ENCODE results near the gene TCF3.

DNA sequence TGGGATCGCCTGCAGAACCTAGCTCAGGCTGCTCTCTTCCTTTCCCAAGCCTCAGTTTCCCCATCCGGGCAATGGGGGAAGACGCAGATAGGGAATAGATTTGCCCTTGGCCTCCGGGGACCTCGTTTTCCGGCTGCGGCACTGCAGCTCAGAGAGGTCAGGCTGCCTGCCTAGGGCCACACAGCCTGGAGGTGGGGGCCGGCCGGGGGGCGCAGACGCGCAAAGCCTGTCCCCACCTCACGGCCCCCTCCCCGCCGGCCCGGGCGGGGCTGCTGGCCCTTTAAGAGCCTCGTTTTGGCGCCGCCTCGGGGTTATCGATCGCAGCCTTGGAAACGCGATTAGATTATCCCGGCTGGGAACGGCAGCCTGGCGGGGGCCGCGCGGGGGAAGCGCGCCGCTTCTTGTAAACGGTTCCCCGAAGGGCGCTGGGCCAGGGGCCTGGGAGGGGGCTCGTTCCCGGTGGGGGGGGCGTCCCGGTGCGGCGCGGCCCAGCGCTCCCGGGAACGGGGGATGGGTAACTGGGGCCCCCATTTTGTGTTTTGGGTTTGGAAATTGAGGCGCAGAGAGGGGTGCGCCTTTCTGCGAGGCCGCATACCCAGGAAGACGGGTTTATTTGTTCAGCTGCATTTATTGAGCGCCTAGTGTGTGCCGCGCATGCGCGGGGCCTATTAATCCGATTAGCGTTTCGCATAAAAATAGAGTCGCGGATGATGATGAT, 23.4 kb upstream of the TCF3 start:
- TF ChIP-seq, protein P1, sequence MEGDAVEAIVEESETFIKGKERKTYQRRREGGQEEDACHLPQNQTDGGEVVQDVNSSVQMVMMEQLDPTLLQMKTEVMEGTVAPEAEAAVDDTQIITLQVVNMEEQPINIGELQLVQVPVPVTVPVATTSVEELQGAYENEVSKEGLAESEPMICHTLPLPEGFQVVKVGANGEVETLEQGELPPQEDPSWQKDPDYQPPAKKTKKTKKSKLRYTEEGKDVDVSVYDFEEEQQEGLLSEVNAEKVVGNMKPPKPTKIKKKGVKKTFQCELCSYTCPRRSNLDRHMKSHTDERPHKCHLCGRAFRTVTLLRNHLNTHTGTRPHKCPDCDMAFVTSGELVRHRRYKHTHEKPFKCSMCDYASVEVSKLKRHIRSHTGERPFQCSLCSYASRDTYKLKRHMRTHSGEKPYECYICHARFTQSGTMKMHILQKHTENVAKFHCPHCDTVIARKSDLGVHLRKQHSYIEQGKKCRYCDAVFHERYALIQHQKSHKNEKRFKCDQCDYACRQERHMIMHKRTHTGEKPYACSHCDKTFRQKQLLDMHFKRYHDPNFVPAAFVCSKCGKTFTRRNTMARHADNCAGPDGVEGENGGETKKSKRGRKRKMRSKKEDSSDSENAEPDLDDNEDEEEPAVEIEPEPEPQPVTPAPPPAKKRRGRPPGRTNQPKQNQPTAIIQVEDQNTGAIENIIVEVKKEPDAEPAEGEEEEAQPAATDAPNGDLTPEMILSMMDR (IDR thresholded peaks at IDR 0.05): no peak
- TF ChIP-seq ZFX (IDR thresholded peaks at IDR 0.05; ENCODE audit: borderline replicate concordance): no peak

All from 22Rv1 (cell line).